Stimulated activated naive CD4-positive, alpha-beta T cell treated with Interleukin-2 at 50 U/mL for 16 hours (primary cell): Measurements from ENCODE around the gene SMIM41.

ENCODE experiments used
- DNase-seq: peaks from one replicate; lab custom pipeline; 2025; lab: John Stamatoyannopoulos, UW

The SMIM41 gene

DNA sequence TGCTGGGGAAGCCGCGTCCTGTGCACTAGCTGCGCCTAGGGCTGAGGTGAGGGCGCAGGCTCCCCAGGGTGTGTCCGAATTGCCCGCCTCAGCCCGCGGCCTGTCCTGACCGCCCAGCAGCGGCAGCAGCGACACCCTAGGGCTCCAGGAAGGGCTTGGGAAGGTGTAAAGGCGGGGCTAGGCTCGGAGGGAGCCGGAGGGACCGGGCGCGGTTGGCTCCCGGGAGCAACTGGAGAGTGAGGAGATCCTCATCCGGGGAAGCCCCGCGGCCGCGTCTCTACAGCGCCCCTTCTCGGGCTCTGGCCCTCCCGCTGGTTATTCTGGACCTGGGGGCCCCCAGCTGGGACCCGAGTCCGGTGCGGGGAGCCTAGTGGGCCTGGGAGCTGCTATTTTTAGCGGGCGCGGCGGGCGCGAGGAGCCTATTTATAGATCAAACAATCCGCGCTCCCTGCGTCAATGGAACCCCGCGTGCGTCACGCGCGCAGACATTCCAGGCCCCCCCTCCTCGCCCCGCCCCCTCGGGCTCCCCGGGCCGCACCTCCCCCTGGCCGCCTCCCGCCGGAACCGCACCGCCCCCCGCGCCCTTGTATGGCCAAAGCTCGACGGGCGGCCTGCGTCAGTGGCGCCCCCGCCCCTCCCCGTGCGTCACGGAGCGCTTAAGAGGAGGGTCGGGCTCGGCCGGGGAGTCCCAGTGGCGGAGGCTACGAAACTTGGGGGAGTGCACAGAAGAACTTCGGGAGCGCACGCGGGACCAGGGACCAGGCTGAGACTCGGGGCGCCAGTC lies 28.6 kb upstream of the SMIM41 start, which contains the start of gene NR4A1:
Gene NR4A1 (plus strand): TSS at position 685 of the 784 bp plus-strand sequence. CDS start 2,887 bp downstream, outside the sequence.
- DNase-seq: peak; percentile 98

DNA sequence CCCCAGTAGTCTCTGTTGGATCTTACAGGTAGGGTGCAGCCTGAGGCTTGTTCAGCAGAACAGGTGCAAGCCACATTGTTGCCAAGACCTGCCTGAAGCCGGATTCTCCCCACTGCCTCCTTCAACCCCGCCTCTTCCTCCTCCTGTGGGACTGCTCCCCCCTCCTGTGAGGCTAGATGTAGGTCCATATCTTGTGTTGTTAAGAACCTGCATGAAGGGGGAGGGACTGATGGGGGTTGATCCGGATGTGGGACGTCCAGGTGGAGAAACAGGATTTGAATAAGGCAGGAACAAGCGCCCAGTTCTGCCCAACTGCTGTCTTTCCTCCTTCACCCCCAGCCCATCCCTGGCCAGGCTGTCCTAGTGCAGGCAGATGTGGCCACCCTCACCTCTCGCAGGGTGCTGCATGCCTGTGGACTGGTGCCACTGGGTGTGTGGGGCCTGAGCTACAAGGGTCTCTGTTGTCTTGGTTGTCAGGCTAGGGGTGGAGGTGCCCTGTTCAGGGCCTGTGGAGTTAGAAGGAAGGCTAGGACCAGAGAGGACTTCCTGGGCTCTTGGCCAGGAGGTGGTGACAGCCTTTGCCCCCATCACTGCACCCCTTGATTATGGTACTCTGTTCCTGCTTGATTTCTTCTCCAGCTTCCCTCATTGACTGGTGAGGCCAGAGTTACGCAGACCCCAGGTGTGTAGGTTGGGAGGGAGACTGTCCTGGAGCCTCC lies 26.9 kb upstream of the SMIM41 start:
- no peak for DNase-seq

DNA sequence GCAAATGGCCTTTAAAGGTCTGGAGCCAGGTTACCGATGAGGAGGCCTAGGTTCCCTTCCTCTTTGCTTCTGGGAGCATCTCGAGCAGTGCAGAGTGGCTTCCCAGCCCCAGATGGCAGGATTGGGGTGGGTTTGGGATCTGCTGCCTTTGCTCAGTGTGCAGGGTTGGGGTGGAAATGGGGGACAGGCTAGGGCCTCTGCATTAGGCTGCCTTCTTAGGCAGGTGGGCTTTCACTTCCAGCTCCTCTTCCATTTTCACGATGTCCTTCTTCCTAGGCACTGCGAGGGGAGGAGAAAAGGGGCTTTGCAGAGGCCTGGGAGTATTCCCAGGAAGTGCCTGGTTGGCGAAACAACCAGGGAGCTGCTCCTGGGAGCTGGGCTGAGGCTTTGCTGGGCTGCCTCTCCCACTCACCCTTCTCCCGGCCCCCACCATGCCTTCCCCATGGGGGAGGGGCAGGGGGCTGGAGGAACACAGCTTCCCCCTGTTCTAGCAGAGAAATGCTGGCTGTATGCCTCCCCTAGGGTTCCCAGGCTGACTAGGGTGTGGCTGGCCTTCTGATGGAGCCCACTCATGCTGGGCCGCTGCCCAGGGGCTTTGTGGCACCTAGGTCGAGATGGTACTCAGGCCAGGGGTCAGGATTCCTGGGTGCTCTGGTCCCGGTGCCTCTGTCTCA lies 25.8 kb upstream of the SMIM41 start:
- DNase-seq: no peak

DNA sequence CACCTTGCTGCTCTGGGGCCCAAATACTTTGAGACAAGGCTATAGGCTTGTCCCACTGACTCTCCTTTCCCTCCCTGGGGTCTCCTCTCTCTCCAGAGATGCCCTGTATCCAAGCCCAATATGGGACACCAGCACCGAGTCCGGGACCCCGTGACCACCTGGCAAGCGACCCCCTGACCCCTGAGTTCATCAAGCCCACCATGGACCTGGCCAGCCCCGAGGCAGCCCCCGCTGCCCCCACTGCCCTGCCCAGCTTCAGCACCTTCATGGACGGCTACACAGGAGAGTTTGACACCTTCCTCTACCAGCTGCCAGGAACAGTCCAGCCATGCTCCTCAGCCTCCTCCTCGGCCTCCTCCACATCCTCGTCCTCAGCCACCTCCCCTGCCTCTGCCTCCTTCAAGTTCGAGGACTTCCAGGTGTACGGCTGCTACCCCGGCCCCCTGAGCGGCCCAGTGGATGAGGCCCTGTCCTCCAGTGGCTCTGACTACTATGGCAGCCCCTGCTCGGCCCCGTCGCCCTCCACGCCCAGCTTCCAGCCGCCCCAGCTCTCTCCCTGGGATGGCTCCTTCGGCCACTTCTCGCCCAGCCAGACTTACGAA lies 25.2 kb upstream of the SMIM41 start:
- DNase-seq: no peak

DNA sequence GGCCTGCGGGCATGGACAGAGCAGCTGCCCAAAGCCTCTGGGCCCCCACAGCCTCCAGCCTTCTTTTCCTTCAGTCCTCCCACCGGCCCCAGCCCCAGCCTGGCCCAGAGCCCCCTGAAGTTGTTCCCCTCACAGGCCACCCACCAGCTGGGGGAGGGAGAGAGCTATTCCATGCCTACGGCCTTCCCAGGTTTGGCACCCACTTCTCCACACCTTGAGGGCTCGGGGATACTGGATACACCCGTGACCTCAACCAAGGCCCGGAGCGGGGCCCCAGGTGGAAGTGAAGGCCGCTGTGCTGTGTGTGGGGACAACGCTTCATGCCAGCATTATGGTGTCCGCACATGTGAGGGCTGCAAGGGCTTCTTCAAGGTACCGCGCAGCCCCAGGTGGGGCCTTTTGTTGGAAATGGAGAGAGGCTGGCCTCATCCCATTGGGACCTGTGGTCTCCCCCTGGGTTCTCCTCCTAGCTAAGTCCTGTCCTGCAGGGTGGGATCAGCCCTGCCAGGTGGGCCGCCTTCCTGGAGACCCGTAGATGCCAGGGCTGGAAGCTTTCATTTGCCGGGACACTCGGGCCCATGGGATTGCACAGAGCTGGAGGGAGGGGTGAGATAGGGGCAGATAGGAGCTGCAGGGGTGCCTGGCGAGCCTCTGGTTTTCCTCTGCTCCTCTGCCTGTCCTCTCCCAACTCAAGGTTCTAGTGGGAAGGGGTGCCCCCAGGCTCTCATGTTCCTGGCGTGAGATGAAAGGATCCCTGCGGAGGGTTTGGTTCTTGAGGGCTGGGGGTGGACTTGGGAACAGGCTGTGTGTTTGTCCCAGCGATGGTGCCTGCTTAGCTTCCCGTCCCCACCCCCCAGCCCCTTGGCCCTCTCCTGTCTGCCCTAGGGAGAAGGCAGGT lies 24.4 kb upstream of the SMIM41 start:
- no peak for DNase-seq

DNA sequence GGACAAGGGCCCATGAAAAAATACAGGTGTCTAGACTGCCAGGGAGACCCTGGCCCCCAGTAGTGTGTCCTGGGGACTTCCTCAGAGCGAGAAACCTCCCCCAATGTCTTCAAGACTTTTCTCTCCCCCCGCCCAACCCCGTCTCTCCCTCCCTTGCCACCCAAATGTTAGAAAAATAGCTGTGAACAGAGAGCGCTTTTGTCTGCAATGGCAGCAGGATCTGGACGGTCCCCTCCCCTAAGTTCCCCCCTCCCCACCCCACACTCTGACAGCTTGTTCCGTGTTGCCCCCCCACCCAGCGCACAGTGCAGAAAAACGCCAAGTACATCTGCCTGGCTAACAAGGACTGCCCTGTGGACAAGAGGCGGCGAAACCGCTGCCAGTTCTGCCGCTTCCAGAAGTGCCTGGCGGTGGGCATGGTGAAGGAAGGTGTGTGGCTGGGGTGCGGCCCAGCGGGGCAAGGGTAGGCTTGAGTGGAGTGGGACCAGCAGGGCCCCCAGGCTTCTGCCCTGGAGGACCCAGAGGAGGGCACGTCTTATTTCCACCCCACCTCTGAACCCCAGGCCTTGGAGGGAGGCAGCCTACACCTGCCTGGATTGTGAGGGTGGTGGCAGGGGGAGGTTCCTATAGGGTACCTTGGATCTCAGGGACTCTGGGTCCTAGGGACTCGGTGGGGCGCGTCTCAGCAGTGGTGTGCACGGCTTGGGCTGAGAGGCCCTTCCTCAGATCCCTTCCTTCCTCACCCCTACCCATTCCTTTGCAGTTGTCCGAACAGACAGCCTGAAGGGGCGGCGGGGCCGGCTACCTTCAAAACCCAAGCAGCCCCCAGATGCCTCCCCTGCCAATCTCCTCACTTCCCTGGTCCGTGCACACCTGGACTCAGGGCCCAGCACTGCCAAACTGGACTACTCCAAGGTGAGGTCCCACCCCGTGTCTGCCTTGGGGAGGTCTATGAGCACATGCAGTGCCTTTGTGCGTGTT lies 23.5 kb upstream of the SMIM41 start:
- no peak for DNase-seq

DNA sequence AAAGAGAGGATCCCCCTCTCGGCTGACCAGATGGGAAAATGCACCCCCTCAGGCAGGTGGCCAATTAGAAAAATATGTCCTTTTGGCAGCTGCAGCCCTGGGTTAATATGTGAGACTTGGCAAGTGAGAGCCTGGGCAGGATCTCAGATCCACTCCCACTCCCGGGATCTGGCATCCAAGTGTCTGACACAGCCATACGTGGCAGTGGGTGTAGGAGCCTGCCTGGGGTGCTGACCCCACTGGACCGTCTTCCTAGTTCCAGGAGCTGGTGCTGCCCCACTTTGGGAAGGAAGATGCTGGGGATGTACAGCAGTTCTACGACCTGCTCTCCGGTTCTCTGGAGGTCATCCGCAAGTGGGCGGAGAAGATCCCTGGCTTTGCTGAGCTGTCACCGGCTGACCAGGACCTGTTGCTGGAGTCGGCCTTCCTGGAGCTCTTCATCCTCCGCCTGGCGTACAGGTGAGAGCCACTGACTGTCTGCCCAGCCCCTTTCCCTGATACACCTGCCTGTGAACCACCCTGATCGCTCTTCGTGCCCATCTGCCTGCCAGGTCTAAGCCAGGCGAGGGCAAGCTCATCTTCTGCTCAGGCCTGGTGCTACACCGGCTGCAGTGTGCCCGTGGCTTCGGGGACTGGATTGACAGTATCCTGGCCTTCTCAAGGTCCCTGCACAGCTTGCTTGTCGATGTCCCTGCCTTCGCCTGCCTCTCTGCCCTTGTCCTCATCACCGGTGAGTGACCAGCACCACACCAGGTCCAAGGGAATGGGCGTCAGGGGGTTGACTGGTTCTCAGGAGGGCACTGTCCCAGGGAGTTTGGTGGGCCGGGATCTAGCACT lies 22.5 kb upstream of the SMIM41 start:
- DNase-seq: no peak

DNA sequence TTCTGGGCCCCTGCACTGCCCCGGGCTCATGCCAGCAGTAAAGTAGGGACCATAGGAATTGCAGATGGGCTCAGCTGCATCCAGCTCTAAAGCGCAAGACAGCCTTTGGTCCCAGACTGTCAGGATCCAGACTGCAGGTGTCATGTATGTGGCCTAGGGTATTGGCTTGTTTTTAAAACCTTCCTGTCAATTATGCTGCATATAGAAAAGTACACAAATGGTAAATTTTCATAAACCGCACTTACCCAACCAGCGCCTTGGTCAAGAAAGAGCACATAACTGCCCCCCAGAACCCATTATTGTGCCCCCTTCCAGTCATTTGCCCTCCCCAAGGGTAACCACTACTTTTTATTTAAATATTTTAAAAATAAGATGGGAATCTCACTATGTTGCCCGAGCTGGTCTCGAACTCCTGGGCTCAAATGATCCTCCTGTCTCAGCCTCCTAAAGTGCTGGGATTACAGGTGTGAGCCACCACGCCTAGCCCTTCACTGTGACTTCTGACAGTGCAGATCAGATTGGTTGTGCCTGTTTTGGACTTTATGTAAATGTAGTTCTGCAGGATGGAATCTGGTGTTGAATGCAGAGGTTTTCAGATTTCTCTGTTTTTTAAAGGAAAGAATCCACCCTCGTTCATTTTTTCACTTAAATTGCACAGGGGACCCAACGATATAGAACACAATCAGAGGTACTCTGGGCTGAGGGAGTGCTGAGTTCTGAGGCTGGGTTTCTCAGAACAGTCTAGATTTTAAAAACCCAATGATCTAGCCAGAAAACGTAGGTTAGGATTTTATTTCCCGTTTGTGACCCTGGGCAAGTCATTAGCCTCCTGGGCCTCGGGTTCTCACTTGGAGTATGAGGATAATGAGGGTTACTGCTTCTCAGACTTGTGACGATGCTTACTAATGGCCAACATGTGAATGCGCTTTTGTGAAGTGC lies 21.6 kb upstream of the SMIM41 start:
- no peak for DNase-seq

DNA sequence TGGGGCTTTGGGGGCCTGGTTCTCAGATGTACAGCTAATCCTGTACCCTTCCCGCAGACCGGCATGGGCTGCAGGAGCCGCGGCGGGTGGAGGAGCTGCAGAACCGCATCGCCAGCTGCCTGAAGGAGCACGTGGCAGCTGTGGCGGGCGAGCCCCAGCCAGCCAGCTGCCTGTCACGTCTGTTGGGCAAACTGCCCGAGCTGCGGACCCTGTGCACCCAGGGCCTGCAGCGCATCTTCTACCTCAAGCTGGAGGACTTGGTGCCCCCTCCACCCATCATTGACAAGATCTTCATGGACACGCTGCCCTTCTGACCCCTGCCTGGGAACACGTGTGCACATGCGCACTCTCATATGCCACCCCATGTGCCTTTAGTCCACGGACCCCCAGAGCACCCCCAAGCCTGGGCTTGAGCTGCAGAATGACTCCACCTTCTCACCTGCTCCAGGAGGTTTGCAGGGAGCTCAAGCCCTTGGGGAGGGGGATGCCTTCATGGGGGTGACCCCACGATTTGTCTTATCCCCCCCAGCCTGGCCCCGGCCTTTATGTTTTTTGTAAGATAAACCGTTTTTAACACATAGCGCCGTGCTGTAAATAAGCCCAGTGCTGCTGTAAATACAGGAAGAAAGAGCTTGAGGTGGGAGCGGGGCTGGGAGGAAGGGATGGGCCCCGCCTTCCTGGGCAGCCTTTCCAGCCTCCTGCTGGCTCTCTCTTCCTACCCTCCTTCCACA lies 20.7 kb upstream of the SMIM41 start:
- DNase-seq: no peak

DNA sequence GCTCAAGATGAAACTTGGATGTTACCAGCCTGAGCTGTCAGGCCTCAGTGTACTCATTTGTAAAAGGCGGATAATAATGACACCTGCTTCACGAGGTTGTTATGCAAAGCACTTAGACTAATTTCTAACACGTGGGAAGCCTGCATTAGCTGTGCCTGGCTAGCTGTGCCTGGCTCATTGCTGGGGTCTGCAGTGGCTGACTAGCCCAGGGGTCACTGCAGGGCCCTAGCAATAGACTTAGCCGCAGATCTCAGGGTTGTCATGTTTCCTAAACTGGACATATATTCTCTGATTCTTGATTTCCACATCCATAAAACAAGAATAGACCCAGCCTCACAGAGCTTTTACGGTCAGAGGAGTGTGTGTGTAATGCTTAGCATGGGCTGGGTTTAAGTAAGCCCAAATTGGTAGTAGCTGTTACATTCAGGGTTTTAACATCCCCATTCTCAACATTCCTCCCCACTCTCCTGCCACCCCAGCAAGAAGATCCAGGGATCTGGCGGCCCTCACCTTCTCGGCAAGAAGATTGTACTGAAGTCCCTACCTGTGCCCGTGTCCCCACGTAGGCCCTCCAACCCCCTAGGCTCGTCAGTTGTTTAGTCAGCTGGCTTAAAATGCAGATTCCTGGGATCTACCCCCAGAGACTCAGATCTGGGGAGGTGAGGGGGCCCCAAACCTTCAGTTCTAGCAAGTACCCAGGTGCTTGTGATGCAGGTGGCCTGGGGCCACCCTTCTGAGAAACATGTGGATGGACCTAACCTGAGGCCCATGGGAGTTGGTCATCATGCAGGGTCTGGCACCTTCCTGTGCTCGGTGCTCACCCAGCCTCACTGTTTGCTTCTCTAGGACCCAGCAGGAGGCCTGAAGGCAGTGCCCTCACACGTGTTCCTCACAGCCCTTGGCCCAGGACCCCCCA lies 19.7 kb upstream of the SMIM41 start:
- no peak for DNase-seq

DNA sequence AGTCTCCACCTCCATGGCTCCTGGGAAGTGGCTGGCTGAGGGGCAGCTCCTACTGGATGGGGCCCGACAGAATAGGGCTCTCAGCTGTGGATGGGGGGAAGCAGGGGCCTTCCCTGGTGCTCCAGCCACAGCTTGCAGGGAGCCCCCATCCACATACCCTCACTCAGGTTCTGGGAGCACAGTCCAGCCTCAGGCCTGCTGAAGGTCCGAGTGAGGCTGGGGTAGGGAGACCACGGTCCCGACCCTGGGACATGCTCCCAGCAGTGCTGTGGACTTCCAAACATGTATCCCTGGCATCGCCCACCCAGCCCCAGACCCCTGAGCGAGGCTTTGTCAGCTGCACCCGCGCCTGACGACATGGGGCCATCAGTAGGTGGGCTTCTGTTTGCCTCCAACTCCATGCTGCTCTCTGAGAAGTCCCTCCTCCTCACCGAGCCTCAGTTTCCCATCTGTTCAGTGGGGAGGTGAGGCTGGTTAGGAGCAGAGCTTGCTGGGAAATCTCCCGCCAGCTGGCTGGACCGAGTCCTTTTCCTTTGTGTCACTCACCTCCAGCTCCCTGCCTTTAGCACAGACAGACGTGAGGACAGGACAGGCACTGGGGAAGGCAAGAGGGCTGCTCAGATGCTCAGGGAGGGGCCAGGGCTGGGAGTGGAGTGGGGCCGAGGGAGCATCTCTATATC lies 18.9 kb upstream of the SMIM41 start:
- DNase-seq: no peak

DNA sequence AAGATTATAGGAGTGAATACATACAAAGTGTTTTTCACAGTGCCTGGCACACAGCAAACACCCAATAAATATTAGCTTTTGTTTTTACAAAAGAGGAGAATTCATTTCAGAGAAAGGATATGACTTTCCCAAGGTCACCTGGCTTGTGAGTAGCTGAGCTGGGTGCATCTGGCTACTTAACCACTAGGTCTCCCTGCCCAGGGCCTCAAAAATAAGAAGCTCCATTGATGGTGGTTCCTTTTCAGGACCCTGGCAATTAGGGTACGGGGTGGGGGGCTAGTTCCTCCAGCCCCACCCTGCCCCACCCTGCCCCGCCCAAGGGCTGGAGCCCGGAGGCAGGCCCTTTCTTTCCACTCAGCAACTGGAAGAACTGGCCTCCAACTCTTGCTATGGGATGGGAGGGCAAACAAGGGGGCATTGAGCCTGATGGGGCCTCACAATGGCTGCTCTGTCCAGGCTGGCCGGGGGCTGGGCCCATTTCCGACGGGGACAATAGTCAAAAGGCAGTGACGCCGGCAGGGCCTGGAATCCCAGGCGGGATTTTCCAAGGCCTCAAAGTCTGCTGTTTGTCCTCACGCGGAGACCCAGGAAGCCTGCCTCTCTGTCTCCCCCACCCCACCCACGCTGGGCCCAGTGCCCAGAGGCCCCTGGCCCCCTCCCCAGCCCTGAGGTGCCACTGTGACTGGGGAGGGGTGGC lies 17.9 kb upstream of the SMIM41 start:
- no peak for DNase-seq

DNA sequence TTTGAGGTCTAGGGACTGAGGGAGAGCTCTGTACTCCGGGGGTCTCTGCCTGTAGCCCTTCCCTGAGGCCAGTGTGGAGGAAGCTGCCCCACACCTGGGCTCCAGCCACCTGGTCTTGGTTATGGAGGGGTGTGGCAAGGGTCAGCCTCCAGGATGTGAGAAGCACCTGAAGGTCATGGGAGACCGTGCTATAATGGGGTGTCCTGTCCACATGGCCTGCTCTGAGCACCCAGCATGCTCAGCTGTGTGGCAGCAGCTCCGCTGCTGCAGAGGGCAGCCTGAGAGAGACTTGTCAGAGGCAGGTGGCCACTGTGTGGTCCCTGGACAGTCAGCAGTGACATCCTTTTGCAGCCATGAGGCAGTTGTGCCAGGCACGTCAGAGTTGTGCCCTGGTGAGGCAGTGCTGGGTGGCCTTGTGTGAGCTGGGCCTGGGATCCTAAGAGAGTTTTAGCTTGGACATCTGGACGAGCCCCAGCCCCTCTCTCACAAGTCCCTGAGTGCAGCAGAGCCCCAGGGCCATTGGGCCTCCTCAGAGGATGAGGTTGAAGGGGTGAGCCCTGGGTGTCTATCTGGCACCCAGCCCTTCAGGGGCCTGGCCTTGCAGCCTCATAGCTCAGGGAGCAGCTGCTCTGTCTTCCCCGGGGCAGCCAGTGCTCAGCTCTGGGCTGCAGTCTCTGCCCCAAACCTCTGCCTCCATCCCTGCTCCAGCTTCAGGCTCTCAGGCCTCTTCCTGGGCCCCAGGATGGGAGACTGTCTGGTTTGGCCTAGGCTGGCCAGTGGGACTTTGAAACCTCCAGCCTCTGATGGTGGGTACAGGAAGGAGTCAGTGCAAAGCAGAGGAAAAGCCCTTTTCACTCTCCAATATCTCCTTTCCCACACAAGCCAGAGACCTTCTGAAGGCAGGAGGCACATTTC lies 17.1 kb upstream of the SMIM41 start:
- no peak for DNase-seq
